ENCODE results near the gene KRT7.
"Not testable (repeated sequence)": the region's sequence is repeated elsewhere in the genome, so short reads cannot be mapped to it uniquely, and the experiment has no call there.

Gene KRT7

GRCh38 chr12:52252175-52252615, 19.2 kb downstream of the KRT7 start:
- not testable (repeated sequence) for H3K27ac ChIP-seq (ENCODE audit: low read length); H3K4me3 ChIP-seq (ENCODE audit: low read length); H3K9me3 ChIP-seq (ENCODE audit: control insufficient read depth, insufficient read depth, low read length); H3K4me1 ChIP-seq (ENCODE audit: control insufficient read depth, insufficient read depth, low read length); H3K27me3 ChIP-seq (ENCODE audit: control insufficient read depth, insufficient read depth, low read length); H3K36me3 ChIP-seq (ENCODE audit: control insufficient read depth, insufficient read depth, low read length); DNase-seq (ENCODE audit: low read depth, low spot score)
- no CpG with 5 or more reads among the region's 8 CpGs for WGBS (ENCODE audit: insufficient coverage, insufficient read length)

DNA sequence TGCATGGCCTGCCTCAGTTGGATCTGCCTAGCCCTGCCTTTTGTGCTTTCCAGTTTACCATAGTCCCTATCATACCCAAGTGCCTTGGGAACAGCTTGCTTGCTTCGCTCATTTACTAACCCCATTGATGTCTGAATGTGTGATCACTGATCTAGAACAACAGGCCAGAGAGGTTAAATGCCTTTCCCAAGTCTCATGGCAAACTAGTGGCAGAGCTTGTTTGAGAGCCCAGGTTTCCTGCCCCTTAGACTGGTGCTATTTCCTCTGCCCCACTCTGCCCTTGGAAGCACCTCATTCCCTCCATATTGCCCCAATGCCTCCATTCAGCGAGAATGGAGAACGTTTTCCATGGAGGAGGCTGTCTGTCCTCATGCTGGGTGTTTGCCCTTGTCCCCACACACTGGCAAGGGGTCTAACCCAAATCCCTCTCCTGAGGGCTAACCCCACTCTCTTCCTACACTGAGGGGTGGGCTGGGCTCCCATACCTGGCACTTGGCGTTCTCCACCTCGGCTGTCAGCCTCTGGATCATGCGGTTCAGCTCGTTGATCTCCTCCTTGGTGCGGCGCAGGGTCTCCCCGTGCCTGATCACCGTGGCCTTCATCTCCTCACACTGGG, 19.8 kb downstream of the KRT7 start:
- no peak for DNase-seq (ENCODE audit: low read depth, low spot score)
- H3K4me3 ChIP-seq (ENCODE audit: low read length): no peak overlapping the region
- no peaks in the 10 kb centered on the region for H3K36me3 ChIP-seq (ENCODE audit: control insufficient read depth, insufficient read depth, low read length)
- H3K27me3 ChIP-seq (ENCODE audit: control insufficient read depth, insufficient read depth, low read length): peaks cover 11% of the 10 kb centered on the region; the same call in 1 of the 2 replicates
- WGBS (ENCODE audit: insufficient coverage, insufficient read length): no CpG with 5 or more reads among the region's 11 CpGs
- no peaks in the 10 kb centered on the region for H3K9me3 ChIP-seq (ENCODE audit: control insufficient read depth, insufficient read depth, low read length)
- no peak overlapping the region for H3K27ac ChIP-seq (ENCODE audit: low read length)
- H3K4me1 ChIP-seq (ENCODE audit: control insufficient read depth, insufficient read depth, low read length): no peaks in the 10 kb centered on the region

- DNase-seq (ENCODE audit: low read depth, low spot score): no peak
- H3K9me3 ChIP-seq (ENCODE audit: control insufficient read depth, insufficient read depth, low read length): no peaks in the 10 kb centered on the region
- H3K4me3 ChIP-seq (ENCODE audit: low read length): no peak overlapping the region
- no peaks in the 10 kb centered on the region for H3K36me3 ChIP-seq (ENCODE audit: control insufficient read depth, insufficient read depth, low read length)
- H3K27me3 ChIP-seq (ENCODE audit: control insufficient read depth, insufficient read depth, low read length): peaks cover 12% of the 10 kb centered on the region; the same call in 1 of the 2 replicates
- no peak overlapping the region for H3K27ac ChIP-seq (ENCODE audit: low read length)
- no CpG with 5 or more reads among the region's 14 CpGs for WGBS (ENCODE audit: insufficient coverage, insufficient read length)
- H3K4me1 ChIP-seq (ENCODE audit: control insufficient read depth, insufficient read depth, low read length): no peaks in the 10 kb centered on the region
These were observed 20.5 kb downstream of the KRT7 start for GRCh38 chr12:52253391-52254179.

DNA sequence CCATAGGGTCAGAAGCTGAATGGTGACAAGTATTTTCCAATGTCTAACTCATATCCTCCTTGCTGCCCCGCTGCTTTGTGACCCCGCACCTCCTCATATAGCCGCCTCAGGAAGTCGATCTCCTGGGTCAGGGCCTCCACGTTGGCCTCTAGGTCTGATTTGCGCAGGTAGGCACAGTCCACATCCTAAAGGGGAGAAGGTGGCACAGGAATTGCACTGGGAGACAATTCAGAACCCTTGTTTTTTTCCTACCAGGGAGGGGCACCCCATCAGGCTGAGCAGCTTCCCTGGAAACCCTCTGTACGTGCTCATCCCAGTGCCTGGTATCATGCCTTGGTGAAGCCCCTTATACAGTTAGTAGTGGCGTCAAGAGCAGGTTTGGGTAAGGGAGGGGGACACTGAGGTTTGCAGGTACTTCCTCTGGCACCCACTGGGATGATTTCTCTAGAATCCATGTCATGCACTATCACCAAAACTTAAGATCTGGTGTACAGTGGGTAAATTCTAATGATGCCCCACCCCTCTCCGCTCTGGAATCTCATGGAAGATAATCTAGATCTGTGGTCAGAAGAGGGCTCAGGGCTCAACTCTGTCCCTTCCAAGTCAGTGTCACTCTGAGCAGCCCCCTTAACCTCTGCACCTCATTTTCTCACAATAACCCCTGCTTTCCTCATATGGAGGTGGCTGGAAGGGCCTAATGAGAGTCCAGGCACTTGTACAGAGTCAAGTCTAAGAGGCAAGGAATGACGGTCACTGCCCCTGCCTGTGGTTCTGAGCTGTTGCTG, 21.3 kb downstream of the KRT7 start:
- peaks cover 20% of the 10 kb centered on the region; the same call in 1 of the 2 replicates for H3K27me3 ChIP-seq (ENCODE audit: control insufficient read depth, insufficient read depth, low read length)
- no peak for DNase-seq (ENCODE audit: low read depth, low spot score)
- H3K9me3 ChIP-seq (ENCODE audit: control insufficient read depth, insufficient read depth, low read length): no peaks in the 10 kb centered on the region
- H3K4me1 ChIP-seq (ENCODE audit: control insufficient read depth, insufficient read depth, low read length): no peaks in the 10 kb centered on the region
- no peak overlapping the region for H3K27ac ChIP-seq (ENCODE audit: low read length)
- no peak overlapping the region for H3K4me3 ChIP-seq (ENCODE audit: low read length)
- WGBS (ENCODE audit: insufficient coverage, insufficient read length): no CpG with 5 or more reads among the region's 10 CpGs
- H3K36me3 ChIP-seq (ENCODE audit: control insufficient read depth, insufficient read depth, low read length): no peaks in the 10 kb centered on the region

DNA sequence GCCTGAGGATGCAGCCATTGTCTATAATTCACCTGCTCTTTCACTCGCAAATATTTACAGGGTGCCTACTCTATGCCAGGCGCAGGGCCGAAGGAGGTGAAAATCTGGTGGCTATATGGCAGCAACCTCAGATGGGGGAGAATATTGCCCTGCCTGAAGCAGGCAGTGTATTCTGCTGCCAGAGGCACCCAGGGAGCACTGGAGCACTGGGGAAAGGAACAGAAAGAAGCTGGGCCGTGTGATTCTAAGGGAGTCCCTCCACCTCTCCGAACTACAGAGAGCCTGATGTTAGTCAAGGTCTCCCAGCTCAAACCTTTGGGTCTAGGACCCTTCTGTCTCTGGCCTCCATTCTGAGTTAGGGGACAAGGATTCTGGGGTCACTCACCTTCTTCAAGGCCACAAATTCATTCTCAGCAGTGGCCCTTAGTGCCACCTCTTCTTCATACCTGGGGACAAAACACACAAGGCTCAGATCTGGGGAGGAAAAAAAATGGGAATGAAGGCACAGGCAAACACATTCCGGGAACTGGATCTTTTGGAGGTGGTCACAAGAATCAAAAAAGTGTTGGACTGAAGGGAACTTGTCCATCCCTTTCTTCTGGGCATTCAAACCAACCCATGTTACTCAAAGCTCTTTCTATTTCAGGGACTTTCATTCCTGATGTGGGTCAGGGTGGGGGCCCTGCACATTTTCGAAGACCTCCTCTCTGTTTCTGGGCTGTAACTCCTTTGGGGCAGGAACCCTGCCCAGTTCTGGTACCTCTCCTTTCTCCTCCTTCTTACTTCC, 22.1 kb downstream of the KRT7 start:
- H3K27me3 ChIP-seq (ENCODE audit: control insufficient read depth, insufficient read depth, low read length): peaks cover 18% of the 10 kb centered on the region; the same call in 1 of the 2 replicates
- H3K4me1 ChIP-seq (ENCODE audit: control insufficient read depth, insufficient read depth, low read length): no peaks in the 10 kb centered on the region
- no peak for DNase-seq (ENCODE audit: low read depth, low spot score)
- H3K27ac ChIP-seq (ENCODE audit: low read length): no peak overlapping the region
- no peaks in the 10 kb centered on the region for H3K36me3 ChIP-seq (ENCODE audit: control insufficient read depth, insufficient read depth, low read length)
- WGBS (ENCODE audit: insufficient coverage, insufficient read length): no CpG with 5 or more reads among the region's 7 CpGs
- no peak overlapping the region for H3K4me3 ChIP-seq (ENCODE audit: low read length)
- H3K9me3 ChIP-seq (ENCODE audit: control insufficient read depth, insufficient read depth, low read length): peaks cover 1% of the 10 kb centered on the region; the same call in 1 of the 2 replicates

GRCh38 chr12:52255926-52256583, 23.0 kb downstream of the KRT7 start:
- DNase-seq (ENCODE audit: low read depth, low spot score): no peak
- H3K4me1 ChIP-seq (ENCODE audit: control insufficient read depth, insufficient read depth, low read length): no peaks in the 10 kb centered on the region
- no peaks in the 10 kb centered on the region for H3K36me3 ChIP-seq (ENCODE audit: control insufficient read depth, insufficient read depth, low read length)
- no peak overlapping the region for H3K27ac ChIP-seq (ENCODE audit: low read length)
- H3K4me3 ChIP-seq (ENCODE audit: low read length): no peak overlapping the region
- H3K9me3 ChIP-seq (ENCODE audit: control insufficient read depth, insufficient read depth, low read length): peaks cover 1% of the 10 kb centered on the region; the same call in 1 of the 2 replicates
- H3K27me3 ChIP-seq (ENCODE audit: control insufficient read depth, insufficient read depth, low read length): peaks cover 18% of the 10 kb centered on the region; the same call in 1 of the 2 replicates
- WGBS (ENCODE audit: insufficient coverage, insufficient read length): no CpG with 5 or more reads among the region's 9 CpGs

DNA sequence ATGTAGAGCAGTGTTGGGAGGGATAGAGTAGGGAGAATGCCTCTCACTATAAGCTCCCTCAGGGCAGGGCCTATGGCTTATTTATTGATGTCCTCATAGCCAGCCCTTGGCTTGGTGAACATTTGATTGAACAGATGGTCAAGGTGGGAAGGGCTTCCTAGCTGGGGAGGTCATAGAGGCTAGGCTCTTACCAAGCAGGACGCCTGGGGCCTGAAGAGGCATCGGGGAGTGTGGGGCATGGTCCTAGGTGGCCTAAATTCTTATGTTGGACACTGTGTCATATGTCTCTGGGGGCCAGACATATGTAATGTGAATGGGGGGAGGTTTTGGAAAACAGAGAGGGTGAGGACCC, 23.5 kb downstream of the KRT7 start:
- Histone ChIP-seq H3K27ac (ENCODE audit: low read length) (no peak overlapping the region), H3K4me3 (ENCODE audit: low read length) (no peak overlapping the region), H3K4me1 (ENCODE audit: control insufficient read depth, insufficient read depth, low read length) (no peaks in the 10 kb centered on the region), H3K27me3 (ENCODE audit: control insufficient read depth, insufficient read depth, low read length) (peaks cover 18% of the 10 kb centered on the region; the same call in 1 of the 2 replicates), H3K36me3 (ENCODE audit: control insufficient read depth, insufficient read depth, low read length) (no peaks in the 10 kb centered on the region), H3K9me3 (ENCODE audit: control insufficient read depth, insufficient read depth, low read length) (peaks cover 1% of the 10 kb centered on the region; the same call in 1 of the 2 replicates)
- WGBS (ENCODE audit: insufficient coverage, insufficient read length): no CpG with 5 or more reads among the region's 2 CpGs
- DNase-seq (ENCODE audit: low read depth, low spot score): no peak

DNA sequence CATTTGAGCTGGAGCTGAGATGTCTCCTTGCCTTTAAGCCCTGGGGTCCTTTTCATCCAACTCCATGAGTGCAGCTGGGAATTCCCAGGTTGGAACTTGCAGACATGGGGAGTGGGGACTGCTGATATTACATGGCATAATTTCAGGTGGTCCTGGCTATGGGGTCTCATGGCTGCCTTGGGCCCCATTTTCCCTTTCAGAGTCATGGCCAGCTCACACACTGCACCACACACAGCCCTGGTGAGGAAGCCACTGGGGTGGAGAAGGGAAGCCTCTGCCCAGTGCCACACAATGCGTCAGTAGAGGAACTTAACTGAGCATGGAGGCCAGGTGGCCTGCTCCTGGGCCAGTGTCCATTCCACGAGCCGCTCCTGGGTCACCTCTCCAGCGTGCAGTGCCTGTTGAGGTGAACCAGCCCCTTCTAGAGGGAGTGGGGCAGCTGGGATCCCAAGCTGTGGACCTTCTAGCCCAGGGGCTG, 24.1 kb downstream of the KRT7 start:
- H3K4me1 ChIP-seq (ENCODE audit: control insufficient read depth, insufficient read depth, low read length): no peaks in the 10 kb centered on the region
- no CpG with 5 or more reads among the region's 4 CpGs for WGBS (ENCODE audit: insufficient coverage, insufficient read length)
- no peak for DNase-seq (ENCODE audit: low read depth, low spot score)
- peaks cover 18% of the 10 kb centered on the region; the same call in 1 of the 2 replicates for H3K27me3 ChIP-seq (ENCODE audit: control insufficient read depth, insufficient read depth, low read length)
- H3K4me3 ChIP-seq (ENCODE audit: low read length): no peak overlapping the region
- peaks cover 1% of the 10 kb centered on the region; the same call in 1 of the 2 replicates for H3K9me3 ChIP-seq (ENCODE audit: control insufficient read depth, insufficient read depth, low read length)
- no peaks in the 10 kb centered on the region for H3K36me3 ChIP-seq (ENCODE audit: control insufficient read depth, insufficient read depth, low read length)
- no peak overlapping the region for H3K27ac ChIP-seq (ENCODE audit: low read length)

GRCh38 chr12:52257922-52258321, 24.9 kb downstream of the KRT7 start:
- not testable (repeated sequence) for H3K4me1 ChIP-seq (ENCODE audit: control insufficient read depth, insufficient read depth, low read length); H3K36me3 ChIP-seq (ENCODE audit: control insufficient read depth, insufficient read depth, low read length); DNase-seq (ENCODE audit: low read depth, low spot score); H3K4me3 ChIP-seq (ENCODE audit: low read length); H3K9me3 ChIP-seq (ENCODE audit: control insufficient read depth, insufficient read depth, low read length); H3K27ac ChIP-seq (ENCODE audit: low read length)
- peaks cover 18% of the 10 kb centered on the region; the same call in 1 of the 2 replicates for H3K27me3 ChIP-seq (ENCODE audit: control insufficient read depth, insufficient read depth, low read length)
- no CpG with 5 or more reads among the region's 13 CpGs for WGBS (ENCODE audit: insufficient coverage, insufficient read length)
